ENCODE results near the gene MACO1. TPM values are rescaled to one million over a fixed set of nuclear protein-coding genes. Genes with fewer than 3 reads are reported as not detected.

MACO1 gene
- total and polyA plus RNA-seq, 2 of the 8 experiments (the other 6 are each of a cell fraction or from before 2014, with no cell fraction given) = 3.5 to 15.1 TPM

DNA sequence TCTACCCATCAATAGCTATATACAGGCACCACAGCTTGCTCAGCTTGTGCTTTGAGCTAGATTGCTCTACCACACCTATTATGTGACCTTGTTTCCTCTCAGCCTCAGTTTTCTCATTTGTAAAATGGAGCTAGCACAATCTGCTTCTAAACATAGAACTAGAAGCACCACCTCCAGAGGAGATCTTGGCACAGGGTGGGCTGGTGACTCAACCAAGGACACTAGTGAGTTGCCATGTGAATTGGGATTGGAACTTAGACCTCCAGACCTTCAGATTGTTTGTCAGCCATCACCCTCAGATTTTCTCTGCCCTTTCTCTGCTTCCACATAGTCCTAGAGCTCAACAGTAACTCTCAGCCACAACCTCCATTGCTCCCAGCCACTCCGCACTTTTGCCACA, 3.0 kb upstream of the MACO1 start:
- Histone ChIP-seq H3K4ac (replicated peaks; ENCODE audit: insufficient read length, low read depth, low read length) (no peak overlapping the region), H3K14ac (ENCODE audit: insufficient read length) (no peak overlapping the region), H3K36me3 (ENCODE audit: control insufficient read depth in 2 of 4, insufficient read depth in 4 of 4, low read length in 3 of 4) (no peaks in the 10 kb centered on the region), H3K79me2 (ENCODE audit: control insufficient read depth in 1 of 2, insufficient read depth in 2 of 2, low read length in 2 of 2) (peaks cover 0 to 12% of the 10 kb centered on the region in 2 experiments; a peak in 2 of 4 replicates), H3K9ac (replicated peaks in 1 of 4; ENCODE audit: extremely low read depth in 1 of 4, low read depth in 3 of 4, low read length in 3 of 4) (no peak overlapping the region), H3K23ac (ENCODE audit: insufficient read length) (no peak overlapping the region), H4K91ac (replicated peaks; ENCODE audit: insufficient read length, low read length) (no peak overlapping the region), H2AFZ (ENCODE audit: low read length) (no peak overlapping the region), H3K9me3 (ENCODE audit: insufficient read depth in 2 of 2, low read depth in 1 of 2, low read length in 1 of 2) (no peaks in the 10 kb centered on the region), H3K4me3 (ENCODE audit: extremely low read depth in 1 of 4, insufficient read depth in 2 of 4, low read depth in 3 of 4, low read length in 4 of 4) (no peak overlapping the region), H2BK12ac (ENCODE audit: low read depth, low read length) (no peak overlapping the region), H2BK15ac (ENCODE audit: low read length) (no peak overlapping the region), H3K56ac (replicated peaks; ENCODE audit: insufficient read length, low read depth, low read length) (no peak overlapping the region), H3K27me3 (replicated peaks in 1 of 4; ENCODE audit: control insufficient read depth in 3 of 4, extremely low read depth in 1 of 4, insufficient read depth in 3 of 4, low read length in 3 of 4) (no peaks in the 10 kb centered on the region; a peak in 2 of 7 replicates), H4K5ac (ENCODE audit: insufficient read length, low read depth, low read length) (no peak overlapping the region), H3K4me2 (ENCODE audit: insufficient read depth in 1 of 2, low read depth in 2 of 2, low read length in 2 of 2) (no peak overlapping the region), H4K20me1 (replicated peaks in 1 of 2; ENCODE audit: control insufficient read depth in 1 of 2, insufficient read depth in 2 of 2, low read length in 2 of 2) (no peaks in the 10 kb centered on the region), H2AK5ac (ENCODE audit: low read depth, low read length) (no peak overlapping the region), H2BK5ac (ENCODE audit: low read depth, low read length) (no peak overlapping the region), H4K8ac (ENCODE audit: extremely low read depth, insufficient read depth, low read length) (no peak overlapping the region), H3K27ac (ENCODE audit: low read depth, low read length) (no peak overlapping the region), H3K23me2 (ENCODE audit: low read depth, low read length) (peaks cover 3% of the 10 kb centered on the region; the same call in 1 of the 2 replicates), H3K4me1 (replicated peaks in 1 of 4; ENCODE audit: control insufficient read depth in 3 of 4, insufficient read depth in 4 of 4, low read length in 3 of 4) (0 out of 7 replicates have a peak, but pooled peaks cover 0 to 3% (median 0%) of the 10 kb centered on the region in 4 experiments), H3K79me1 (ENCODE audit: low read depth, low read length) (no peaks in the 10 kb centered on the region), H2BK20ac (ENCODE audit: low read length) (no peak overlapping the region), H3K18ac (ENCODE audit: extremely low read depth, low read length) (no peak overlapping the region), H2BK120ac (replicated peaks; ENCODE audit: low read depth, low read length) (no peak overlapping the region)
- ChIA-PET CTCF (ENCODE audit: partially characterized antibody) (interaction anchor here (1.1 to 2.1 kb wide), 5 partner anchors 54 to 182 kb away, joined by 3 to 10 read pairs (median 4); no protein-coding TSS in a partner anchor), POLR2A (ENCODE audit: partially characterized antibody) (no interaction called here)
- no peak for FAIRE-seq
- no peak for DNase-seq (ENCODE audit: low read depth in 1 of 2, low spot score in 2 of 2)
- WGBS, 2 experiments (ENCODE audit: extremely low coverage in 1 of 2, insufficient coverage in 1 of 2, insufficient read length in 1 of 2, insufficient replicate concordance in 2 of 2, low coverage in 1 of 2, low lambda C conversion rate in 2 of 2, missing lambda C conversion rate in 1 of 2) = 81% methylated on average over 1 of the region's 1 CpG; no CpG with 5 or more reads in 1 of the 2 experiments
- TF ChIP-seq TCF12 (IDR thresholded peaks at IDR 0.05; ENCODE audit: low read depth, low read length) (no peak), CREB1 (IDR thresholded peaks at IDR 0.05) (no peak), EGR1 (IDR thresholded peaks at IDR 0.05; ENCODE audit: borderline replicate concordance, low read depth, low read length) (no peak), SRF (IDR thresholded peaks at IDR 0.05; ENCODE audit: low read depth, low read length) (no peak), SP1 (IDR thresholded peaks at IDR 0.05; ENCODE audit: low read depth, low read length) (no peak), NANOG (IDR thresholded peaks at IDR 0.05; ENCODE audit: insufficient read depth, low read depth, low read length, poor library complexity, severe bottlenecking) (no peak), SIRT6 (IDR thresholded peaks at IDR 0.05; ENCODE audit: low read length) (no peak), SUZ12 (IDR thresholded peaks at IDR 0.05; ENCODE audit: low read length) (no peak), BCL11A (IDR thresholded peaks at IDR 0.05; ENCODE audit: low read depth in 2 of 2, low read length in 2 of 2) (no peak), SIX5 (IDR thresholded peaks at IDR 0.05; ENCODE audit: low read depth, low read length) (no peak), CBX8 (IDR thresholded peaks at IDR 0.05; ENCODE audit: borderline replicate concordance, low read depth, low read length) (no peak), SP2 (IDR thresholded peaks at IDR 0.05; ENCODE audit: low read length) (no peak)
